HG03097 (cell line): ENCODE measurements around the gene SCO1.

Experiments
- ATAC-seq: cut with Tn5 transposase; IDR thresholded peaks from one replicate; pipeline ENCODE4 v1.9.1; 2021; ENCODE audit not compliant: unreplicated experiment, low FRiP score

SCO1 gene

GRCh38 chr17:10657879-10658278, 39.5 kb downstream of the SCO1 start:
- no peak for ATAC-seq

GRCh38 chr17:10657148-10657547, 40.2 kb downstream of the SCO1 start, which contains the start of gene MYH3:
Gene MYH3, minus strand, starts transcription at chr17:10657309. Its CDS starts 2,245 bp downstream, at chr17:10655064.
- no peak for ATAC-seq

GRCh38 chr17:10653987-10654386, 43.3 kb downstream of the SCO1 start:
- no peak for ATAC-seq

- ATAC-seq = no peak
Measured at GRCh38 chr17:10652984-10653659, 44.2 kb downstream of the SCO1 start.

GRCh38 chr17:10651927-10652326, 45.4 kb downstream of the SCO1 start:
- ATAC-seq = no peak

GRCh38 chr17:10649602-10650001, 47.7 kb downstream of the SCO1 start:
- no peak for ATAC-seq

GRCh38 chr17:10648956-10649355, 48.4 kb downstream of the SCO1 start:
- ATAC-seq = no peak

- ATAC-seq = no peak
Measured at GRCh38 chr17:10648381-10648780, 49.0 kb downstream of the SCO1 start.

- no peak for ATAC-seq
Measured at GRCh38 chr17:10646392-10646990, 50.8 kb downstream of the SCO1 start.

GRCh38 chr17:10640475-10640874, 56.9 kb downstream of the SCO1 start:
- no peak for ATAC-seq

- ATAC-seq = no peak
Measured at GRCh38 chr17:10638151-10638550, 59.2 kb downstream of the SCO1 start.

- ATAC-seq = no peak
Measured at GRCh38 chr17:10635290-10635689, 62.0 kb downstream of the SCO1 start.

- peak; percentile 91 for ATAC-seq
Measured at GRCh38 chr17:10633738-10634379, 63.5 kb downstream of the SCO1 start.

- ATAC-seq = no peak
Measured at GRCh38 chr17:10631701-10632100, 65.6 kb downstream of the SCO1 start.

- no peak for ATAC-seq
Measured at GRCh38 chr17:10631048-10631700, 66.2 kb downstream of the SCO1 start.

- ATAC-seq = no peak
Measured at GRCh38 chr17:10629706-10630105, 67.6 kb downstream of the SCO1 start.

GRCh38 chr17:10628756-10629155, 68.6 kb downstream of the SCO1 start:
- no peak for ATAC-seq

GRCh38 chr17:10626390-10626789, 70.9 kb downstream of the SCO1 start:
- no peak for ATAC-seq

- ATAC-seq = no peak
Measured at GRCh38 chr17:10624969-10625368, 72.4 kb downstream of the SCO1 start.

GRCh38 chr17:10623737-10624338, 73.5 kb downstream of the SCO1 start:
- no peak for ATAC-seq
